IMR-90 (cell line): Measurements from ENCODE around the gene ZBTB47. TPM values are rescaled to one million over a fixed set of nuclear protein-coding genes. Genes with fewer than 3 reads are reported as not detected.

Source experiments
- ATAC-seq: fragments of 200-7000 bp; cut with Tn5 transposase; 2 replicates; pipeline ENCODE4 v1.9.1; 2020; ENCODE audit warnings: low read depth, mild to moderate bottlenecking, moderate library complexity
- BruUV-seq: library from RNA; stranded (reverse); fragments of 400-500 nt; replicated peaks from 2 replicates; lab custom pipeline; 2021; lab: Mats Ljungman, UMichigan
- CTCF ChIA-PET: fragments of 300-600 bp; formaldehyde crosslinking; extraction: SDS; loops from one replicate; lab custom pipeline; 2021; ENCODE audit warnings: antibody characterized with exemption; lab: Yijun Ruan, JAX
- POLR2A ChIA-PET: fragments of 300-600 bp; sonication (Branson Sonifier 250); formaldehyde crosslinking; loops from one replicate; lab custom pipeline; 2022; ENCODE audit warnings: antibody characterized with exemption; ENCODE audit not compliant: unreplicated experiment; lab: Charles Lee
- DNase-seq: peaks from one replicate; pipeline ENCODE4 v3.0.0; 2013
- H2AFZ ChIP-seq: replicated peaks from 2 replicates; pipeline ENCODE3; 2013; ENCODE audit warnings: low read length, mild to moderate bottlenecking; ENCODE audit not compliant: poor library complexity
- H2AK5ac ChIP-seq: 2 replicates; pipeline ENCODE4 v1.6.1; 2013; ENCODE audit warnings: low read depth, low read length, inconsistent platforms
- H2AK9ac ChIP-seq: replicated peaks from 2 replicates; pipeline ENCODE3; 2013; ENCODE audit warnings: mild to moderate bottlenecking, low read depth, low read length, moderate library complexity; ENCODE audit not compliant: poor library complexity
- H2BK120ac ChIP-seq: 2 replicates; pipeline ENCODE4 v1.6.1; 2013; ENCODE audit warnings: low read depth, low read length, inconsistent platforms
- H2BK15ac ChIP-seq: 3 replicates; pipeline ENCODE4 v1.6.1; 2013; ENCODE audit warnings: low read depth, low read length, inconsistent platforms
- H2BK20ac ChIP-seq: 2 replicates; pipeline ENCODE4 v1.6.1; 2013; ENCODE audit warnings: low read depth, mild to moderate bottlenecking, inconsistent platforms, low read length, moderate library complexity
- H2BK5ac ChIP-seq: 2 replicates; pipeline ENCODE4 v1.6.1; 2013; ENCODE audit warnings: mild to moderate bottlenecking, low read depth, low read length, inconsistent platforms; ENCODE audit not compliant: poor library complexity, severe bottlenecking
- H3K14ac ChIP-seq: replicated peaks from 2 replicates; pipeline ENCODE4 v1.6.1; 2013; ENCODE audit warnings: low read depth, low read length, inconsistent platforms
- H3K18ac ChIP-seq: 2 replicates; pipeline ENCODE4 v1.6.1; 2013; ENCODE audit warnings: low read depth, low read length, control low read depth
- H3K23ac ChIP-seq: 2 replicates; pipeline ENCODE4 v1.6.1; 2013; ENCODE audit warnings: low read depth, low read length, inconsistent platforms
- H3K27ac ChIP-seq: 2 replicates; pipeline ENCODE4 v1.5.1; 2013; ENCODE audit warnings: mild to moderate bottlenecking, control low read depth, low read length; ENCODE audit not compliant: insufficient read depth
- H3K27me3 ChIP-seq: 2 replicates; pipeline ENCODE4 v1.6.1; 2013; ENCODE audit warnings: low read length; ENCODE audit not compliant: control insufficient read depth, insufficient read depth
- H3K36me3 ChIP-seq: 2 replicates; pipeline ENCODE4 v1.6.1; 2013; ENCODE audit warnings: low read length, mixed read lengths; ENCODE audit not compliant: control insufficient read depth, insufficient read depth
- H3K4ac ChIP-seq: 2 replicates; pipeline ENCODE4 v1.6.1; 2013; ENCODE audit warnings: low read depth, low read length, inconsistent platforms
- H3K4me1 ChIP-seq: 2 replicates; pipeline ENCODE4 v1.6.1; 2013; ENCODE audit warnings: low read length, mixed read lengths; ENCODE audit not compliant: control insufficient read depth, insufficient read depth
- H3K4me2 ChIP-seq: 2 replicates; pipeline ENCODE4 v1.6.1; 2013; ENCODE audit warnings: low read depth, mild to moderate bottlenecking, control low read depth, low read length, moderate library complexity
- H3K4me3 ChIP-seq: 2 replicates; pipeline ENCODE4 v1.5.1; 2013; ENCODE audit warnings: low read depth, mild to moderate bottlenecking, control low read depth, low read length, moderate library complexity; ENCODE audit not compliant: insufficient read depth
- H3K56ac ChIP-seq: 2 replicates; pipeline ENCODE4 v1.6.1; 2013; ENCODE audit warnings: low read length, inconsistent platforms; ENCODE audit not compliant: insufficient read depth; ENCODE audit errors: extremely low read depth
- H3K79me1 ChIP-seq, 2 experiments: 2 replicates each; pipeline ENCODE4 v1.6.1; 2013; ENCODE audit warnings: low read length in 2 of 2, inconsistent platforms in 1 of 2, low read depth in 1 of 2
- H3K9ac ChIP-seq: 2 replicates; pipeline ENCODE4 v1.6.1; 2013; ENCODE audit warnings: low read depth, low read length, control low read depth
- H3K9me1 ChIP-seq: 2 replicates; pipeline ENCODE4 v1.6.1; 2013; ENCODE audit warnings: low read length, inconsistent platforms; ENCODE audit not compliant: insufficient read depth
- H3K9me3 ChIP-seq: 2 replicates; pipeline ENCODE4 v1.6.1; 2013; ENCODE audit warnings: low read length; ENCODE audit not compliant: control insufficient read depth, insufficient read depth
- H4K20me1 ChIP-seq: 2 replicates; pipeline ENCODE4 v1.6.1; 2013; ENCODE audit warnings: low read length, inconsistent platforms; ENCODE audit not compliant: insufficient read depth
- H4K5ac ChIP-seq: 2 replicates; pipeline ENCODE4 v1.6.1; 2013; ENCODE audit warnings: mild to moderate bottlenecking, low read depth, low read length, control low read depth
- H4K8ac ChIP-seq, 2 experiments: 2 replicates each; pipeline ENCODE4 v1.6.1; 2013; ENCODE audit warnings: low read depth in 2 of 2, low read length in 2 of 2, control low read depth in 1 of 2, inconsistent platforms in 1 of 2
- H4K91ac ChIP-seq: 2 replicates; pipeline ENCODE4 v1.6.1; 2013; ENCODE audit warnings: low read depth, low read length, inconsistent platforms; ENCODE audit not compliant: insufficient read depth
- BHLHE40 ChIP-seq: fragments of 150-350 bp; IDR thresholded peaks from 2 replicates; pipeline ENCODE4 v1.6.1; 2016; ENCODE audit warnings: mild to moderate bottlenecking, low read depth, low read length
- CEBPB ChIP-seq: IDR thresholded peaks from 2 replicates; pipeline ENCODE4 v1.6.1; 2012; ENCODE audit warnings: low read depth, low read length, improper control_type of control experiment
- FOS ChIP-seq: fragments of 150-350 bp; IDR thresholded peaks from 2 replicates; pipeline ENCODE4 v1.6.1; 2016; ENCODE audit warnings: low read depth, low read length
- SMC3 ChIP-seq: fragments of 150-350 bp; IDR thresholded peaks from 2 replicates; pipeline ENCODE4 v1.6.1; 2016; ENCODE audit warnings: low read depth, mild to moderate bottlenecking, antibody characterized with exemption, low read length, moderate library complexity
- WGBS, 2 experiments: methylation state at CpG; one replicate each; pipeline versions ENCODE4 v1.1.5 to v1.1.7; 2013; ENCODE audit warnings: missing lambda C conversion rate in 2 of 2; ENCODE audit not compliant: insufficient read length in 1 of 2; ENCODE audit errors: extremely low coverage in 2 of 2; 5-methylcytosine and 5-hydroxymethylcytosine counted together
- dilution Hi-C: fragments of 300-500 bp; cut with HindIII; formaldehyde crosslinking; loops from one replicate; pipeline ENCODE4 v1.14.3; 2018; ENCODE audit warnings: low sequenced_read_pairs; ENCODE audit not compliant: unreplicated experiment
- in situ Hi-C: fragments of 300-500 bp; cut with MboI; formaldehyde crosslinking; loops from 3 replicates; pipeline ENCODE4 v1.14.3; 2019; ENCODE audit warnings: low sequenced_read_pairs, inconsistent platforms, mixed read lengths
- intact Hi-C: fragments of 100-400 bp; cut with micrococcal nuclease; formaldehyde crosslinking; loops from 2 replicates; pipeline ENCODE4 v1.10.0; 2022
- polyA plus RNA-seq, 3 experiments: library from polyadenylated mRNA; depleted of rRNA; stranded (reverse); fragments of >200 nt; gene quantifications; 2 replicates each; pipeline ENCODE4 v1.2.3, GENCODE V29; 2012; ENCODE audit warnings: low replicate concordance in 1 of 3
- total RNA-seq: library from RNA; depleted of rRNA; stranded (reverse); fragments of >200 nt; gene quantifications from 2 replicates; pipeline ENCODE4 v1.2.3, GENCODE V29; 2012

The ZBTB47 gene
- total and polyA plus RNA-seq, 2 of the 4 experiments (the other 2 are of a cell fraction), result 10.9 to 16.8 TPM

DNA sequence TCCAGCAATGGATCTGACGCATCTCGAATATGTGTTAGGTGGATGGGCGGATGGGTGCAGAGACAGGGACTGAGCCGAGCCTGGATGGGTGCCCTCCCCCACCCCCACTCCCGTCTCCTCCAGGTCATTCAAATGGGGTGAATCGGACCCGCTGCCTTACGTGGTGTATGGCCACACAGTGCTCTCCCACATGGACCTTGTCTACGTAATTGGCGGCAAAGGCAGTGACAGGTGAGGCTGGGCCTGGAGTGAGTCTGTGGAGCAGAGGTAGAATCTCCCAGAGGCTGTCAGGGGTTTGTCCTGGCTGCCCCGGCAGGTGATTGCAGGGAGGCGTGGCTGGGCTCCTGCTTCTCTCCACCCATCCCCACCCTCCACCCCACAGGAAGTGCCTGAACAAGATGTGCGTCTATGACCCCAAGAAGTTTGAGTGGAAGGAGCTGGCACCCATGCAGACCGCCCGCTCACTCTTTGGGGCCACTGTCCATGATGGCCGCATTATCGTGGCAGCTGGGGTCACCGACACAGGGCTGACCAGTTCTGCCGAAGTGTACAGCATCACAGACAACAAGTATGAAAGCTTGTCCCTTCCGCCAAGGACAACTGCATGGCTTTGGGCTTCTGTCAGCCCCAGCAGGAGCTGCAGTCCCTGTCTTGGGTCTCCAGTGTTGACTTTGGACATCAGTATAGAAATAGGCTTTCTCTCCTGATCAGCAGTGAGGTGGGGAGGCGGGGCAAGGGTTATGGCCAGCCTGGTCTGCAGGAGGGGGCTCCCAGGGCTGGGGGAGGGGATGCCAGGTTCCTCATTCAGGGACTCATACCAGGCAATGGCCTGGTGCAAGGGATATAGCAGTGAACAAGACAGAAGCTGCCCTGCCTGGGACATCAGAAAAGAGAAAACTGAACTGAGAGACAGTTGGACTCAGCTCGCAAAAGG, 35.3 kb downstream of the ZBTB47 start:
- no TSS peak for BruUV-seq
- H3K4me3 ChIP-seq, result no peak overlapping the region
- dilution Hi-C loops (no loop called here), in situ Hi-C loops (no loop called here), intact Hi-C loops (no loop called here)
- no peak for DNase-seq
- no peak overlapping the region for H3K27ac ChIP-seq
- H3K9ac ChIP-seq, result no peak overlapping the region
- no peak overlapping the region for H2BK5ac ChIP-seq
- H2AFZ ChIP-seq, result no peak overlapping the region
- no peaks in the 10 kb centered on the region; the same call in 1 of the 2 replicates for H4K20me1 ChIP-seq
- ChIA-PET POLR2A (no interaction called here), CTCF (no interaction called here)
- H2AK5ac ChIP-seq, result no peak overlapping the region
- H4K91ac ChIP-seq, result no peak overlapping the region
- TF ChIP-seq CEBPB (no peak), BHLHE40 (no peak), SMC3 (no peak), FOS (no peak)
- no peak overlapping the region for H3K14ac ChIP-seq
- peaks cover 7% of the 10 kb centered on the region for H3K9me3 ChIP-seq
- H3K4me1 ChIP-seq, result peaks cover 2% of the 10 kb centered on the region; the same call in 1 of the 2 replicates
- H3K23ac ChIP-seq, result no peak overlapping the region
- peaks cover 67% of the 10 kb centered on the region for H3K27me3 ChIP-seq
- 90% methylated on average over 7 of the region's 22 CpGs; no CpG with 5 or more reads in 1 of the 2 experiments for WGBS, 2 experiments
- no peak overlapping the region for H3K18ac ChIP-seq
- H3K9me1 ChIP-seq, result 0 out of 2 replicates have a peak, but pooled peaks cover 2% of the 10 kb centered on the region
- no peaks in the 10 kb centered on the region for H3K36me3 ChIP-seq
- H4K8ac ChIP-seq, result no peak overlapping the region
- H2BK15ac ChIP-seq, result no peak overlapping the region
- no peak for ATAC-seq
- H3K4me2 ChIP-seq, result no peak overlapping the region
- H2BK20ac ChIP-seq, result no peak overlapping the region
- H3K56ac ChIP-seq, result no peak overlapping the region
- no peak overlapping the region for H2AK9ac ChIP-seq
- H3K4ac ChIP-seq, result no peak overlapping the region
- no peak overlapping the region for H2BK120ac ChIP-seq
- no peaks in the 10 kb centered on the region for H3K79me1 ChIP-seq
- H4K5ac ChIP-seq, result no peak overlapping the region
